ENCODE data around the gene IL13.

- TF ChIP-seq, protein P1, sequence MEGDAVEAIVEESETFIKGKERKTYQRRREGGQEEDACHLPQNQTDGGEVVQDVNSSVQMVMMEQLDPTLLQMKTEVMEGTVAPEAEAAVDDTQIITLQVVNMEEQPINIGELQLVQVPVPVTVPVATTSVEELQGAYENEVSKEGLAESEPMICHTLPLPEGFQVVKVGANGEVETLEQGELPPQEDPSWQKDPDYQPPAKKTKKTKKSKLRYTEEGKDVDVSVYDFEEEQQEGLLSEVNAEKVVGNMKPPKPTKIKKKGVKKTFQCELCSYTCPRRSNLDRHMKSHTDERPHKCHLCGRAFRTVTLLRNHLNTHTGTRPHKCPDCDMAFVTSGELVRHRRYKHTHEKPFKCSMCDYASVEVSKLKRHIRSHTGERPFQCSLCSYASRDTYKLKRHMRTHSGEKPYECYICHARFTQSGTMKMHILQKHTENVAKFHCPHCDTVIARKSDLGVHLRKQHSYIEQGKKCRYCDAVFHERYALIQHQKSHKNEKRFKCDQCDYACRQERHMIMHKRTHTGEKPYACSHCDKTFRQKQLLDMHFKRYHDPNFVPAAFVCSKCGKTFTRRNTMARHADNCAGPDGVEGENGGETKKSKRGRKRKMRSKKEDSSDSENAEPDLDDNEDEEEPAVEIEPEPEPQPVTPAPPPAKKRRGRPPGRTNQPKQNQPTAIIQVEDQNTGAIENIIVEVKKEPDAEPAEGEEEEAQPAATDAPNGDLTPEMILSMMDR (IDR thresholded peaks at IDR 0.05; ENCODE audit: borderline replicate concordance, extremely low read depth, low read length, poor library complexity, severe bottlenecking): no peak
- TF ChIP-seq EZH2 (IDR thresholded peaks at IDR 0.05; ENCODE audit: borderline replicate concordance, low read depth, low read length, severe bottlenecking): no peak
Measured at GRCh38 chr5:132677682-132678400, 19.9 kb downstream of the IL13 start.
